DMS153 (cell line): Measurements from ENCODE around the gene ANO7.

Experiments used
- DNase-seq: peaks from one replicate; lab custom pipeline; 2025; lab: John Stamatoyannopoulos, UW

The ANO7 gene

DNA sequence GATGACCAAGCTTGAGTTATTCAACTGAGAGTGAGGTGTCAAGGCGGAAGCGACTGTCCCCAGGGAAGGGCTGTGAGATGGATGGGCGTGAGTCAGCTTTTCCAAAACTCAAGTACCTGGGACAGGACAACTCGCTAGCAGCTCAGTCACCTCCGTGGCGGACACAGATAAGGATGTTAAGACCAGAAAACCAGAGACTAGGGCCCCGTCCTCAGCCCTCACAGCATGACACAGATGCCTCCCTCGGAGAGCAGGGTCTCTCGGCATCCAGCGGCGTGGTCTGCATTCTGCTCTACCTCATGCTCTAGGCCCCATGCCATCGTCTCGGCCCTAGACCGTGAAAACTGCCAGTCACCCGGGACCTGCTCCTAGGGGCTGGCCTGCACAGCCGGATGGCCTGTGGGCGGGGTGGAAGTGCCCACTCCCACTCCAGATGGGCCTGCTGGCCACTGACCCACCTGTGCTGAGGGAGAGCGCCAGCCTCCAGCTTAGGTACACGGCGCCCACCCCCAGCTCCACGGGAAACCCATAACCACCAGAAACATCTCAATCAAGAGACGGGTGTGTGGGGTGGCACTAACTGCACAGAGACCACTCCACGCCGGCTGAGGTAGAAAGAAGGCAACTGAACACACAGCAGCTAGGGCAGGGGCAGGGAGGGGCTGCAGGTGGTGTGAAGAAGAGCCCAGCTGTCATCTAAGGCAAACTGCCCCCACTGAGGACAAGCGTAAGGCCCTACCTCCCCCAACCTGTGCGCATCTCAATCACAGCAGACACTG lies 39.8 kb downstream of the ANO7 start:
- DNase-seq = no peak

DNA sequence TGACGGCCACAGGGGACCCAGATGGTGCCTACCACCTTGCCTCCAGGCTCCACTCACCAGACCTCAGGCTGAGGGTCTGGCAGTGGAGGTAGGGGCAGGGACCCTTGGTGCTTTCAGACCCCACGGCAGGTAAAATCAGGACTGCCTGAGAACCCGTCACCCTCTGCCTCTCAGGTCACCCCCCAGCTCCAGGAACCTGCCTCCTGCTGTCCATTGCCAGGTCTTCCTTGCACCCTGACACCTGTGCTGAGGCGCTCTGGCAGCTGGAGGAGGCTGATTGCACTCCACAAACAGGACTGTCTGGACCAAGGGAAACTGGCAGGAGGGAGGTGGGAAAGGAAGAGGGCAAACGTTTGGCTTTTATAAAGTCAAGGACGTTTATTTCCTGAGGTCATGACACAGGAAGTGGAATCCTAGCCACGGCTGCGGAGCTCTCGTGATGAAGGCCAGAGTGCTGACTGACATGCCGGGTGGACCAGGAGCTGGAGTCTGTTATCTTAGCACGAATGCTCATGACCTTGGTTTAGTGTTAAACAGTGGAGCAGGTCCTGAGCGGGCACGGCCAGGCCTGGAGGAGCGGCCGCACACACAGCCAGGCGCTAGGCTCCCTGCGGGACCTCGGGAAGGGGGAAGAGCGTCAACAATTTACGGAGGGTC lies 40.5 kb downstream of the ANO7 start:
- no peak for DNase-seq

DNA sequence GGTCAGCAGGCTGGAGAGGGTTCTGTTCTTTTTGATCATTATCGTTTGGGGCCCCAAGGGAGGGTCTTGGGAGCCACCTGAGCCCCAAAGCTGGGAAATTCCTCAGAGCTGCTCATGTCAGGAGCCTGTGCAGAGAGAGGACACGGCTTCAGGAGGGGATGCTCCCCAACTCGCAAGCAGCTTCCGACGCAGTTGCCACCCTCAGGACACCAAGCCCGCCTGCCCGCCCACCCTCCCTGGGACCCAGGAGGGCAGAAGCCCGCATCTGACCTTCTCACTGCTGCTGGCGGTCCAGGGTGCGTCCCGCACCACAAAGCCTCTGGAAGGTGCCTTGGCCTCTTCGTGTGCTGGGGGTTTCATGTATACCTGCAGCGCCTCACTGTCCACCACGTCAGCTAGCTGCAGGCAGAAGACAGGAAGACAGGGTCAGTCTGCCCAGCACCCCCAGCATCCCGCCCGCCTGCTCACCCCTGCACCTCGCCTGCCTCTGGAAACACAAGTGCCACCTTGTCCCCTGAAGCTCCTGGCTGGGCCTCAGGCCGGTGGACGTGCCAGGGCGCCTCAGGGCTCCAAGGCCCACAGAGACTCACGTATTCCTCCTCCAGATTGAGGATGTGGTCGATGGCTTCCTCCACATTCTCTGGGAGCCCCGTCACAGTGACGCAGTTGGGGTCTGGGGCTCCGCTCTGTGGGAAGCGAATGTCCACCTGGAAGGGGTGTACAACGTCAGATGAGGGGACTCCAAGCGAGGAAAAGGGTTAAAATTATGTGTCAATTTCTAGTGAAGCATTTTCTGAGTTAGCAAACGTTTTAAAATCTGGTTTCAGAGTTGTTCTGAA lies 41.3 kb downstream of the ANO7 start:
- no peak for DNase-seq

DNA sequence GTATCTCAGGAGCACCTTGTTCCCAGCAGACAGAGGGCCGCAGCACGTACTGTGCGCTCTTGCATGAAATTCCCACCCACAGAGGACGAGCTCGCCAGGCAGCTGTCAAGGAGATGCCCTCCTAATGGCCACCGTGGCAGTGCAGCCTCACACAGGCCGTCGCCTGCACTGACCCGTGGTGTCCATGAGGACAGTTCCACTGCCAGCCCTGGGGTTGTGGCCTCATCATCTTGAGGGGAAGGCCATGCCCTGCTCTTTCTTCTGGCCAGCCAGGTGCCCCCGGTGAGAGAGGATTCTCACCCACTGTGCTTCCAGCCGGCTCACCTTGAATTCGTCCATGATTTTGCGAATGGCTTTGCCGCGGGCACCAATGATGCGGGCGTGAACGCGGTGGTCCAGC lies 42.0 kb downstream of the ANO7 start:
- no peak for DNase-seq

DNA sequence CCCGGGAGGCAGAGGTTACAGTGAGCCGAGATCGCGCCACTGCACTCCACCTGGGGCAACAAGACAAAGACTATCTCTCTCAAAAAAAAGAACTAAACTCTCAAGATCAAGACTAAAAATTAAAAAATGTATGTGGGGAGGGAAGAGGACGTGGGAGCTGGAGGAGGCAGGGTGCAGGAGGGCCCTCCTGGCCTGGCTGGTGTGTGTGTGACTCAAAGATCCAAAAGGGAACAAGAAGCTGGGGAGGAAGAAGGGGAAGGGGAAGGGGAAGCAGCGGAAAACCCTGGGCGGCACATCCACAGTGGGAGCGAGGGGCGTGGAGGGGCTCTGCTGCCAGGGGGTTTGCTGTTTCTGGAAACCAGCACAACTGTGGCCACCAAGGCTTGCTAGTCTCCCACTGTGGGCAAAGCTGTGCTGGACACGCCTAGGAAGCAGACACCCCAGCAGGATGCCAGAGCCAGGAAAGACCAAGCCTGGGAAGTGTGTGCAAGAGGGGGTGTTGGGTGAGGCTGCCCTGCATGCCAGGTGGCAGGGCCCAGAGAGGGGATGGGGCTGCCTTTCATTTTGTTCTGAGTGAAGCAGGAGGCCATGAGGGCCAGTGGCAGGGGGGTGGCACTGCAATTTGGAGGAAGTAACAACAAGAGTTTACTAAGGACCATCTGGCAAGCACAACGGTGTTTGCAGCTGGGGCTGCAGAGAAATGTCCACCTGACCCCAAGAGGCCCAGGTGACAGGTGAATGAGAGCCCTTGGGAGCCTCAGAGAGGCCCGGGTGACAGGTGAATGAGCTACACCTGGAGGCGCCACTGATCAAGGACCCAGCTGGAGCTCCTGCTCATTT lies 44.5 kb downstream of the ANO7 start:
- no peak for DNase-seq

DNA sequence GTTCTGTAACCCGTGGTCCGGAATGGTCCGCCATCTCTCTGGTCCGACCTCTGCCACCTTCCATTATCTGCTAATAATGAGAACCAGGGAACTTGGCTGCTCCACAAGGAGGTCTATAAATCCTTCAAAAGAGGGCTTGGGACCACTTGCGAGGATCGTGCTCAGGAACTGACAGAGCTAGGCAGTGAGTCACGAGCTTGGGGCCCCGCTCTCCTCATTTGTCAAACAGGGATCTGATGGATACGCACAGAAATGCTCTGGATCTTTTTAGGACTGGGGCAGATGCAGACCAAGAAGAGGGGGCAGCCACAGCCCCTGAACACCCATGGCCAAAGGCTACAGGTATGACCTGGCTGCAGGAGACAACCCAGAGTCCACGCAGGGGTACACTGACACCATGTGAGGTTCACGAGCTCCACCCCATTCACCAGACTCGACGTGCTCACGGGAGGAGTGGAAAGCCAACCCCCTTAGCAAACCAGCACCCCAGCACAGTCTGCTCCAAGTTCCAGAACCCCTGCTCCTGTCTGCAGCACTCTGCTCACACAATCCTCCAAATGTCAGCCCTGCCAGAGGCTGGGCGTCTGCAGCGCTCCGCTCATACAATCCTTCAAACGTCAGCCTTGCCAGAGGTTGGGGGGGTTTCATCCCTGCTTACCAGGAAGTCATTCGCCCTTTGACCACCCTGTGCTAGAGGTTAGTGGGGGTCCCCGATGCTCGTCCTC lies 45.8 kb downstream of the ANO7 start:
- no peak for DNase-seq

DNA sequence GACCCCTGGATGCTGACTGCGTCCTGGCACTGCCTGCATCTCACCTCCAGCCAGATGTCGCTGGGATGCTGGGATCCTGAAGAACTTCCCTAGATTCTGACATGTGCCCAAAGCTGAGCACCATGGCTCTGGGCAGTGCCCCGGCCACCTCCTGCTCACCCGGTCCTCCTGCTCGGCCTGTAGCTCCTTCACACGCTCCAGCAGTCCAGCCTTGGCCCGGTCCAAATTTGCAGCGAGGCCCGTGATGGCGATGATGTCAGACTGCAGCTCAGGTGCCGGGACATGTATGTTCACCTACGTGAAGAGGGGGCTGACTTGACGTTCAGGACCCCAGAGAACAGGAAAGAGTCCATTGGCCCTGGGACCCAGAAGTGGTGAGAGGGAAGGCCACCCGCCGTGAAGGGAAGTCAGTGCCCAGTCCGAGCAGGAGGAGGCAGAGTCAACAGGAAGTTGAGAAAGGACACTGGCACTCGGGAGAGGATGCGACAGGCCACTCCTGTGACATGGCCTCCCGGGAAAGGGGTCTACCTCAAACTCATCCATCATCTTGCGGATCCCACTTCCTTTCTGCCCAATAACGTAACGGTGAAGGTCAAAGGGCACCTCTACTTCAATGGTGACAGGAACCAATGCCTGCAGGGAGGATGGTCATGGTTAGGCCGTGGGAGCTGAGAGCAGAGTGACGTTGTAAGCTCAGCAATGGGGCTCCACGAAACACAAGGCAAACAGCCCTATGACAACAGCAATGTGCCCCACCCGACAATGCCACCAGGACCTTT lies 46.7 kb downstream of the ANO7 start:
- DNase-seq = no peak

DNA sequence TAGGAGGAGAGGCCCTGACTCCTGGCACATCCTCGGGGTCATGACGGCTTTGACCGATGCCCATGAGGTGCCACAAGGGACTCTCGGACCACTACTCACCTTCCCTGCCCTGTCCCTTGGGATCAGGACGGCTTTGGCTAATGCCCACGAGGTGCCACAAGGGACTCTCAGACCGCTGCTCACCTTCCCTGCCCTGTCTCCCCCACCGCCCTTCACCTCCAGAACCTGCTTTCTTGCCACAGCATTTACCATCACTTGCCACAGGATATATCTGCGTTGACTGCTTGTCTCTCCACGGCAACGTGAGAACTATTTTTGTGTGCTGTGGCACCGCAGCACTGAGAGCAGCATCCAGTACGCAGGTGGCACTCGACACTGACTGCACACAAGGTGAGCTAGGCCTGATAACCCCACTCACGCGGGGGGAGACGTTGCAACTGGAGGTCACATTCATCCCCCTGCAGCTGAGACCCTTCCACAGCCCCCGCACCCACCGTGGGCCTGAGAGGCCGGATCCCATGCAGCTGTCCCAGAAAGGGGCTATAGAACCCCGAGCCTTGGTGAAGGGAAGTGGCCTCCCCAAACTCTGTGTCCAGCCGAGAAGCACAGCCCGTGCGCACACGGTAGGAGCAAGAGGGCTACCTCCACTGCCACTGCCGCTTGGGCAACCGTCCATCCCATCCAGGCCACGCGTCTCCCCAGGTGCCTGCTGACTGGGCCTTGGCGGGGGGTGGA lies 47.5 kb downstream of the ANO7 start:
- DNase-seq = no peak

DNA sequence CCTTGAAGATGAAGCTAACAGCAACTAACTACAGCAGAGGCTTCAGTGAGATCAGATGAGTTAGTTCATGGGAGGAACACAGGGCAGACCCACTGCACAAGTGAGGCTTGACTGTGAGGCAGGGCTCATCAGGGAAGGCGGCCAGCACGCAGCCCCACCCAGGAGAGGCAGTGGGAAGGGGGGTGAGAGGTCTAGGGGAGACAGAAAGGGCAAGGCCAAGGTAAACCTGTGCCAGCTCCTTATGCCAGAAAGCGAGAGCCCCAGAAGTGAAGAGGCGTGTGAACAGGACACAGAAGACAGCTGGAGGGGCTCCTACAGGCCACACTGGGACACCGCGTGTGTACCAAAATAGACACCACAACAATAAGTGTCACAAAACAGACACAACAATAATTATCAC lies 48.6 kb downstream of the ANO7 start:
- DNase-seq = no peak

DNA sequence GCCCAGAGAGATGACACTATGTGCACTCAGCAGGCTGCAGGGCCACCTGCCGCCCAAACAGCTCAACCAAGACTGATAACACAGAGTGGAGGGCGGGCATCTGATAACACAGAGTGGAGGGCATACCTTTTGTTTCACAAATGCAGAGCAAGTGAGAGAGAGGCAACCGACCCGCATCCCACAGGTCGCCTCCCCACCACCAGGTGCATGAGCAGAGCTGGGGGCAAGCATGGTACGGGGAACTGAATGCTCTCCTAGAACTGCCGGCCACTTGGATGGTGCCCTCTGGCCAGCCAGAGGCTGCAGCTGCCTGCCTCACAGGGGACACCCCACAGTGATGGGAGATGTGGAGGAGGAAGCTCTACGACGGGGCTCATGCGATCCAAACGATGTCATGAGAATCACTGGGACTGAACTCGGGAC lies 49.5 kb downstream of the ANO7 start:
- DNase-seq = no peak

DNA sequence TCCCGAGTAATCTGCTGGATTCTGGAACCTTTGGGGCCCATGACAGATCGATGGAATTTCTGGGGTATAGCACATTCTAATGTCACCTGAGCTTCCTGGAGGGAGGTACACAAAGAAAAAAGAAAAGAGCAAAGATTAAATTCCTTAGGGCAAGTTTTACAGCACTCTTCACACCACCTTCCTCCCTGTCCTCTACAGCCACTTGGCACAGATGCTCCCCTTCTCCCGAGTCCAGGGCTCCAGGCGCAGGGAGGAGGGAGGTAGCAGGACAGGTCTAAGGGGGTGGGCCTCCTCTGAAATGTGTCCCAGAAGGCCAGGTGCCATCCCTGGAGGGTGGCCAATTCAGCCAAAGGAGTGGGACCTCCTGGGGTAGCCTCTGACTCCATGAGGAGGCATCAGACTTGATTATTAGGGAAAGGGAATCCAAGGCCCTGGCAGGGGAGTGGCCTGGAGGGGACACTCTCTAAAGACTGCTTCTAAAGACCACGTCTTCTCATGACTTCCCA lies 50.3 kb downstream of the ANO7 start:
- no peak for DNase-seq

DNA sequence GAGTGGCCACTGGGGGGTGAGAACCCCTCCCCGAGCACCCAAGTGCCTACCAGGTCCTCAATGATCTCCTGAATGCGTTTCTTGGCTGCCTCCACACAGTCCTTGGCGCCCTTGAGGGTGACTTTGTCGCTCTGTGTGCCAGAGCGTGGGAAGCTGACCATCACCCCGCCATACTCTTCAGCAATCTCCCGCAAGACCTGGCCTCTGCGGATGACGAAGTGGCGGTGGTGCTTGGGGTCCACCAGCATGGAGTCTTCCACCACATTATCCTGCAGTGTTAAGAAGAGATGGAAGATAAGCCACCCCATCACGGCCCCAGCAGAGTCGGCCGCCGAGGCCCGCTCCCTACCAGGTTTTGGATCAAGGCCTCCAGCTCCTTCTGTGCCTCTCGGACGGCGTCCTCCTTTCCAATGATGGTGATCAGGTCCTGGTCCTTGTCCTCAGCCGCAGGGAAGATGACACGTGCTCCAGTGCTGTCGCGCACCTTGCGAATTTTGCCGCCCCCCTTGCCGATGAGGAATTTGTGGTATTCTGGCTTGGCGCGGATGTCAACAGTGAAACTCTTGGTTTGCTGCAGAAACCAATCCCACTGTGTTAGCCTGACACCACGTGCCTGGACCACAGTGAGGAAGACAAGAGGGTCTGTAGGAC lies 51.2 kb downstream of the ANO7 start:
- DNase-seq = no peak

DNA sequence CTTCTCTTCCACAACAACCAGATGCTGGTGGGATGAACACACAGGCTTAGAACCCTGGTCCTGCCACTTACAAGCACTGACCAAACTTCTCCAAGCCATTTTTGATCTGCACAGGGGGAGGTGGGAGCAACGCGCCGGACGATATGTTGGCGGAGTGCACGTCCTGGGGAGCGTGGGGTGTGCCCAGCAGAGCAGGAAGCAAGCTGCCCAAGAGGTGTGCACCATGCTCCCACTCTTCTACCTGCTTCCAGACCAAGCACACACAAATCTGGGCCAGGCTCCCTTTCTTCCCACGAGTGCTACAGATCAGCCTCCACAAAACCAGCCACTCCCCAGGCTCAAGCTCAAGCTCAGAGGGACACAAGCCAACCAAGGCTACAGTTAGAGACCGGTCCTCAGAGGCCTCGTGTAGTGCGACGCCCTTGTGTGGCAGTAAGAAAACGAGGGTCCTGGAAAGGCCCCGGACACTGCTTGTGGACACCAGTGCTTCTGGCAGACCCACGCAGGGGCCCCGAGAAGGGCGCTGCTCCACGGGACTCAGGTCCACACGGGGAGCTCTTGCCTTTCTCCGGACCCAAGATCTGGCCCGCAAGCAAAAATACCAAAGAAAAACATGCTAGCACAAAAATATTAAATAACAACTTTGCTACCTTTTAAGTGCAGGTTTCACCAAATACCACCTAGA lies 52.0 kb downstream of the ANO7 start:
- no peak for DNase-seq

DNA sequence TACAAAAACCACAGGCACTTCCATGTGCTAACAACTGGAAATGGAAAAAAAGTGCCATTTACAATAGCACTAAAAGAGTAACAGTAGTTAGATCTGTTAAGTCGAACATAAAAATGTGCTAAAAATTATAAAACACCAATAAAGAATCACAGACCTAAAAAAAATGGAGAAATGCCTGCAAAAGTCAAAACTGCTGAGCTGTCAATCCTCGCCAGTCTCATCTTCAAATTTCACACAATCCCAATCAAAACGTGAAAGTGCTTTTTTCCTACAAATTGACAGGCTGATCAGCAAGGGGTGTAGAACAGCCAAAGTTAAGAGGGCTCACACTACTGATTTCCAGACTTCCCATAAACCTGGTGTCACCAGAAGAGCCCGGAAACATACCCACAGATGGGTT lies 53.2 kb downstream of the ANO7 start:
- DNase-seq = no peak

DNA sequence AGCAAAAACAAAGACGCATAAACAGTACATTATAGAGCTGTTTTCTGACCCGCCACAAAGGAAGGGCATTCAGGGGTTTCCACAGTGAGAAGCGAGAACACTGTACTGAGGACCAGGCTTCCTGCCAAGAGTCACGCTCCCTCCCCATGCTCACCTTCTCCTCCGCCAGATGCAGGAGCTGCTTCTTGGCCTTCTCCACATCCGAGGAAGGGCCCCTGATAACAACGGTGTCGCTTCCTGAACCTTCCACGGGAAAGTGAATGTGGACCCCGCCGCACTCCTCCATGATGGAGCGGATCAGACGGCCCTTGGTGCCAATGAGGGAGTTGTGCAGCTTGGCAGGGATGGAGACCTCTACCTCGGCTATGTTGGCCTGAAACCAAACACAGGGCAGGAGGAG lies 53.8 kb downstream of the ANO7 start:
- DNase-seq = no peak

DNA sequence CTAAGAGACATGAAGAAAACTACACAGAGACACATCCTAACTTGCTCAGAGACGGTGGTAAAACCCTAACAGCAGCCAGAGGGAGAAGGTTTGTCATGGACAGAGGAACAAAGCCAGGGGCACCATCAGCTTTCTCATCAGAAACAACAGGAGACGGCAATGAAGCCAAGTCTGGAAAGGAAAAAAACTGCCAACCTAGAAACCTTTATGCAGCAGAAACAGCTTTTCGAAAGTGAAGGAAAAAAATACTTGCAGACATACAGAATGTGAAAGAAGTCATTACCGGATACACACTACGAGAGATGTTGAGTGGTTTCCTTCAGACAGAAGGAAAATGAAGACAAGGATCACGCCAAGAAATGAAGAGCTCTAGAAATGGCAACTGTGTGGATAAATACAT lies 55.9 kb downstream of the ANO7 start:
- no peak for DNase-seq

DNA sequence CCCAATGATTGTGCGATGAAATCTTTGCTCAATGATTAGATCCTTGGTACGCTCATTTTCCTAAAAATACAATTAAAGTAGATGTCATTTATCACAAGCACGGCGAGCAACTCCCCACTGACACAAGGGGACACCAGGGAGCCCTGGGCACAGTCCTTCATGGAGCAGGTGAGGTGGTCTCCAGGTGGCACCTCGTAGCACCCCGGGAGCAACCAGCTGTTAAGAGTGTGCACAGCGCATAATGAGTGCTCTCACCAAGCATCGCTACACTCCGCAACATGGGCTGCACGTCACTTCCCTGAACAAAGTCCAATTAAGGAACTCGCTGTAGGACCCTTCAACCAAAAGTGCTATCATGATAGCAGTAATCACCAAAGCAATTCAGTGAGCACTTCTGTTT lies 59.8 kb downstream of the ANO7 start:
- DNase-seq = no peak

DNA sequence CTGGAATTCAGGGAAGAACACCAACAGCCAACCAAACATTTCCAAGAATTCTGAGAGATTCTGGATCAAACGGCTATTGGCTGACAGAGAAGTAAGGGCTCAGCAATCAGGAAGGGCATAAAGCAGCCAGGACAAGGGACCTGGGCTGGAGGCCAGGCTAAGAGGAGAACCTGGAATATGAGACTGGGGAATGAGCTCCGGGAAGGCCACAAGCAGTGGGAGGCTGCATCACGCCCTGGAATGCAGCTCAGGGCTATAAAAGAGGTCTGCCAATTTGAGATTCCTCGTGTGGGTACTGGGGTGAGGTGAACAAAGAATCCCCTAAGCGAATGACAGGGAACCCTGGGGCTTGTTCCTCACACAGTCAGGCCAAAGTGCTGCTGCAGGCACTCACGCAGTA lies 60.4 kb downstream of the ANO7 start:
- DNase-seq = no peak

DNA sequence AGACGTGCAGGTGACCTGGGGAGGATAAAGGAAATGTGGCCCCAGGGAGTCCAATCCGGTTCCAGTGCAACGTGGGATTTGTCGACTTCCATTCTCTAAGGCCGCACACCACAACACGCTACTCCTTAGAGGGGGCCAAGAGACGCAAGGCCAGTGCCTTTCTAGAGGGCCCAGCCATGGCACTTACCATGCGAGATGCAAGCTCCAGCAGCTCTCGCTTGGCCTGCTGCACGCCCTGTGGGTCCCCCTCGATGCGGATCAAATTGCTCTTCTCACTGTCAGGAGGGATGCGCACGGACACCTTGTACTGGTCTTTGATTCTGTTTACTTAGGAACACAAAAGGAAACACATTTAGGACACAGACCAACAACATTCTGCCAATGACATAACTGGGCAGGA lies 61.2 kb downstream of the ANO7 start:
- no peak for DNase-seq
